Measurements from ENCODE around the gene TTI1.

Gene TTI1

DNA sequence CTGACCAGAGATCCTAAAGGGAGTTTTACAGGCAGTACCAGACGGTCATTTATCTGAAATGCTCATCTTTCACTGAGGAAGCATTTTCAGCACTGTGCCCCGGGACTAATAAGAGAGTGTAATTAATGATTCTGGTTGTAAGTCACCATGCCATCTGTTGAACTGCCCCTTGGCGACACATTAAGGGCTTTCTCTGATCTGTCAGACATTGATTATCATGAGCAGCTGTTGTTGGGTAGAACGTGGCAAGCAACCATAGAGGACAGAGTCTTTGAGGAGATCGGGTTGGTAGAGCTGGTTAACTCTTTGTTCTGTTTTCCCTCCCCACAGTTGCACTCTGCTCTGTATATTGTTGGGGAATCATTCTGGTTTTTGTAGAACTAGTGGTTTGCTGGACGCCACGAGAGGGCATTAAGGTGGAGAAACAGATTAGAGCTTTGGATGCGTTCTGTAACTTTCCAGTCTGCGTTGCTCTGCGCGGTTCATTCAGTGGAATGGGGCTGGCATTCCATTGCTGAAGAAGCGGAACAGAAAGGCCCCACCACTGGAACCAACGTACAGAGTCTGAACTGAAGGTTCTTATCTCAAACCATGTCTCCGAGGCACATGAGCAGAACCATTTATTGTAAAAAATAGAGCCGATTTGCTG is 34.6 kb upstream of the TTI1 start:
- H3K27me3 ChIP-seq (ENCODE audit: control insufficient read depth in 1 of 2, insufficient read depth in 2 of 2, low read length in 2 of 2), result no peaks in the 10 kb centered on the region
- H3K27ac ChIP-seq (ENCODE audit: low read depth, low read length), result no peak overlapping the region
- H3K4me1 ChIP-seq (ENCODE audit: control insufficient read depth in 1 of 2, insufficient read depth in 2 of 2, low read length in 2 of 2), result peaks cover 0 to 3% of the 10 kb centered on the region in 2 donors
- H3K4me3 ChIP-seq (ENCODE audit: low read depth in 1 of 2, low read length in 2 of 2), result no peak overlapping the region
- H3K9ac ChIP-seq (ENCODE audit: low read depth in 1 of 2, low read length in 2 of 2), result no peak overlapping the region
- no peaks in the 10 kb centered on the region for H3K9me3 ChIP-seq (ENCODE audit: control insufficient read depth in 1 of 2, low read length in 2 of 2)
- H3K36me3 ChIP-seq (ENCODE audit: control insufficient read depth in 1 of 2, insufficient read depth in 2 of 2, low read length in 2 of 2), result peaks cover 40 to 83% of the 10 kb centered on the region in 2 donors

GRCh38 chr20:38066969-38067716 is 33.9 kb upstream of the TTI1 start:
- Histone ChIP-seq H3K4me3 (ENCODE audit: low read depth in 1 of 2, low read length in 2 of 2) (no peak overlapping the region), H3K4me1 (ENCODE audit: control insufficient read depth in 1 of 2, insufficient read depth in 2 of 2, low read length in 2 of 2) (no peaks in the 10 kb centered on the region), H3K36me3 (ENCODE audit: control insufficient read depth in 1 of 2, insufficient read depth in 2 of 2, low read length in 2 of 2) (peaks cover 40 to 87% of the 10 kb centered on the region in 2 donors), H3K9ac (ENCODE audit: low read depth in 1 of 2, low read length in 2 of 2) (no peak overlapping the region), H3K9me3 (ENCODE audit: control insufficient read depth in 1 of 2, low read length in 2 of 2) (no peaks in the 10 kb centered on the region), H3K27ac (ENCODE audit: low read depth, low read length) (no peak overlapping the region), H3K27me3 (ENCODE audit: control insufficient read depth in 1 of 2, insufficient read depth in 2 of 2, low read length in 2 of 2) (no peaks in the 10 kb centered on the region)

- no peak overlapping the region for H3K27ac ChIP-seq (ENCODE audit: low read depth, low read length)
- H3K9ac ChIP-seq (ENCODE audit: low read depth in 1 of 2, low read length in 2 of 2), result no peak overlapping the region
- no peaks in the 10 kb centered on the region for H3K9me3 ChIP-seq (ENCODE audit: control insufficient read depth in 1 of 2, low read length in 2 of 2)
- H3K4me1 ChIP-seq (ENCODE audit: control insufficient read depth in 1 of 2, insufficient read depth in 2 of 2, low read length in 2 of 2), result no peaks in the 10 kb centered on the region
- peaks cover 39 to 90% of the 10 kb centered on the region in 2 donors for H3K36me3 ChIP-seq (ENCODE audit: control insufficient read depth in 1 of 2, insufficient read depth in 2 of 2, low read length in 2 of 2)
- H3K27me3 ChIP-seq (ENCODE audit: control insufficient read depth in 1 of 2, insufficient read depth in 2 of 2, low read length in 2 of 2), result no peaks in the 10 kb centered on the region
- H3K4me3 ChIP-seq (ENCODE audit: low read depth in 1 of 2, low read length in 2 of 2), result no peak overlapping the region
Observed at GRCh38 chr20:38065764-38066375, 32.6 kb upstream of the TTI1 start.

- H3K27me3 ChIP-seq (ENCODE audit: control insufficient read depth in 1 of 2, insufficient read depth in 2 of 2, low read length in 2 of 2), result no peaks in the 10 kb centered on the region
- no peak overlapping the region for H3K9ac ChIP-seq (ENCODE audit: low read depth in 1 of 2, low read length in 2 of 2)
- peaks cover 37 to 90% of the 10 kb centered on the region in 2 donors for H3K36me3 ChIP-seq (ENCODE audit: control insufficient read depth in 1 of 2, insufficient read depth in 2 of 2, low read length in 2 of 2)
- H3K27ac ChIP-seq (ENCODE audit: low read depth, low read length), result no peak overlapping the region
- H3K4me3 ChIP-seq (ENCODE audit: low read depth in 1 of 2, low read length in 2 of 2), result no peak overlapping the region
- H3K4me1 ChIP-seq (ENCODE audit: control insufficient read depth in 1 of 2, insufficient read depth in 2 of 2, low read length in 2 of 2), result no peaks in the 10 kb centered on the region
- no peaks in the 10 kb centered on the region for H3K9me3 ChIP-seq (ENCODE audit: control insufficient read depth in 1 of 2, low read length in 2 of 2)
Observed at GRCh38 chr20:38063911-38064530, 30.8 kb upstream of the TTI1 start.

GRCh38 chr20:38062890-38063289 is 29.6 kb upstream of the TTI1 start:
- Histone ChIP-seq H3K27ac (ENCODE audit: low read depth, low read length) (no peak overlapping the region), H3K36me3 (ENCODE audit: control insufficient read depth in 1 of 2, insufficient read depth in 2 of 2, low read length in 2 of 2) (peaks cover 41 to 91% of the 10 kb centered on the region in 2 donors), H3K27me3 (ENCODE audit: control insufficient read depth in 1 of 2, insufficient read depth in 2 of 2, low read length in 2 of 2) (no peaks in the 10 kb centered on the region), H3K4me1 (ENCODE audit: control insufficient read depth in 1 of 2, insufficient read depth in 2 of 2, low read length in 2 of 2) (no peaks in the 10 kb centered on the region), H3K9me3 (ENCODE audit: control insufficient read depth in 1 of 2, low read length in 2 of 2) (no peaks in the 10 kb centered on the region), H3K4me3 (ENCODE audit: low read depth in 1 of 2, low read length in 2 of 2) (no peak overlapping the region), H3K9ac (ENCODE audit: low read depth in 1 of 2, low read length in 2 of 2) (no peak overlapping the region)

DNA sequence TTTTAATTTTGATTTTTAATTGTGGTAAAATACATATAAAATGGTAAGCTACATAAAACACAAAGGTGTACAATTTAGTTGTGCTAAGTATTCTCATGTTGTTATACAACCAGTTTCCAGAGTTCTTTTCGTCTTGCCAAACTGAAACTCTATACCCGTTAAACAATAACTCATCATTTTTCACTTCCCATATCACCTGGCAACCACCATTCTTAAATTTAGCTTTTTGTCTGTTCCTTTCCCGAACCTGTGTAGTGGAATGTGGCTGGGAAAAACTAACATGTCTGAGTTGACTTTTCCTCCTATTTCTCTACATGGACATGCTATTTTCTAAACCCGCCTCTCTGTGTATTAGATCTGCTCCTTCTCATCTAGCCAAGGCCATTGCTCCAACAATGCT is 27.9 kb upstream of the TTI1 start:
- no peaks in the 10 kb centered on the region for H3K4me1 ChIP-seq (ENCODE audit: control insufficient read depth in 1 of 2, insufficient read depth in 2 of 2, low read length in 2 of 2)
- no peaks in the 10 kb centered on the region for H3K27me3 ChIP-seq (ENCODE audit: control insufficient read depth in 1 of 2, insufficient read depth in 2 of 2, low read length in 2 of 2)
- H3K4me3 ChIP-seq (ENCODE audit: low read depth in 1 of 2, low read length in 2 of 2), result no peak overlapping the region
- no peak overlapping the region for H3K27ac ChIP-seq (ENCODE audit: low read depth, low read length)
- H3K9me3 ChIP-seq (ENCODE audit: control insufficient read depth in 1 of 2, low read length in 2 of 2), result no peaks in the 10 kb centered on the region
- peaks cover 33 to 82% of the 10 kb centered on the region in 2 donors for H3K36me3 ChIP-seq (ENCODE audit: control insufficient read depth in 1 of 2, insufficient read depth in 2 of 2, low read length in 2 of 2)
- no peak overlapping the region for H3K9ac ChIP-seq (ENCODE audit: low read depth in 1 of 2, low read length in 2 of 2)

DNA sequence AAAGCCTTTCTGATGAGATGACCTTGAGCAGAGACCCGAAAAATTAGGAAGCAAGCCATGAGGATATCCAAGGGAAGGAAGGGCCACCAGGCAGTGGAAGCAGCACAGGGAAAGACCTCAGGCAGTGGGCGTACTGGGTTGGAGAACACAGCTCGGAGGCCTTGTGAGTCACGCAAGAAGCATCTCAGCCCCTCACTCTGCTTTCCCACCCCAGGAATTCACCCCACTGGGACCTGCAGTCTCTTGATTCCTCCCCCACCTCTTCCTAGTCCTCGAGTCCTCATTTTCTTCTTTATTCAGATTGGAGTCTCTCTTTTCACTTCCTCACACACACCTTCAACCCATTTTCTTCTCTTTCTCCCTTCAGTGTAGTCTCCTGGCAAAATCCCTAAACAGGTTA is 27.3 kb upstream of the TTI1 start:
- peaks cover 27 to 78% of the 10 kb centered on the region in 2 donors for H3K36me3 ChIP-seq (ENCODE audit: control insufficient read depth in 1 of 2, insufficient read depth in 2 of 2, low read length in 2 of 2)
- no peak overlapping the region for H3K9ac ChIP-seq (ENCODE audit: low read depth in 1 of 2, low read length in 2 of 2)
- no peak overlapping the region for H3K27ac ChIP-seq (ENCODE audit: low read depth, low read length)
- no peak overlapping the region for H3K4me3 ChIP-seq (ENCODE audit: low read depth in 1 of 2, low read length in 2 of 2)
- no peaks in the 10 kb centered on the region for H3K9me3 ChIP-seq (ENCODE audit: control insufficient read depth in 1 of 2, low read length in 2 of 2)
- no peaks in the 10 kb centered on the region for H3K27me3 ChIP-seq (ENCODE audit: control insufficient read depth in 1 of 2, insufficient read depth in 2 of 2, low read length in 2 of 2)
- peaks cover 3% of the 10 kb centered on the region in 2 donors for H3K4me1 ChIP-seq (ENCODE audit: control insufficient read depth in 1 of 2, insufficient read depth in 2 of 2, low read length in 2 of 2)

GRCh38 chr20:38059832-38060231 is 26.6 kb upstream of the TTI1 start:
- peaks cover 3 to 6% of the 10 kb centered on the region in 2 donors for H3K4me1 ChIP-seq (ENCODE audit: control insufficient read depth in 1 of 2, insufficient read depth in 2 of 2, low read length in 2 of 2)
- H3K9ac ChIP-seq (ENCODE audit: low read depth in 1 of 2, low read length in 2 of 2), result no peak overlapping the region
- no peak overlapping the region for H3K4me3 ChIP-seq (ENCODE audit: low read depth in 1 of 2, low read length in 2 of 2)
- no peaks in the 10 kb centered on the region for H3K27me3 ChIP-seq (ENCODE audit: control insufficient read depth in 1 of 2, insufficient read depth in 2 of 2, low read length in 2 of 2)
- no peaks in the 10 kb centered on the region for H3K9me3 ChIP-seq (ENCODE audit: control insufficient read depth in 1 of 2, low read length in 2 of 2)
- peaks cover 21 to 74% of the 10 kb centered on the region in 2 donors for H3K36me3 ChIP-seq (ENCODE audit: control insufficient read depth in 1 of 2, insufficient read depth in 2 of 2, low read length in 2 of 2)
- no peak overlapping the region for H3K27ac ChIP-seq (ENCODE audit: low read depth, low read length)

- H3K27ac ChIP-seq (ENCODE audit: low read depth, low read length), result no peak overlapping the region
- H3K9me3 ChIP-seq (ENCODE audit: control insufficient read depth in 1 of 2, low read length in 2 of 2), result no peaks in the 10 kb centered on the region
- H3K9ac ChIP-seq (ENCODE audit: low read depth in 1 of 2, low read length in 2 of 2), result no peak overlapping the region
- H3K4me1 ChIP-seq (ENCODE audit: control insufficient read depth in 1 of 2, insufficient read depth in 2 of 2, low read length in 2 of 2), result peaks cover 3 to 10% of the 10 kb centered on the region in 2 donors
- H3K4me3 ChIP-seq (ENCODE audit: low read depth in 1 of 2, low read length in 2 of 2), result no peak overlapping the region
- peaks cover 18 to 65% of the 10 kb centered on the region in 2 donors for H3K36me3 ChIP-seq (ENCODE audit: control insufficient read depth in 1 of 2, insufficient read depth in 2 of 2, low read length in 2 of 2)
- no peaks in the 10 kb centered on the region for H3K27me3 ChIP-seq (ENCODE audit: control insufficient read depth in 1 of 2, insufficient read depth in 2 of 2, low read length in 2 of 2)
Observed at GRCh38 chr20:38057351-38057972, 24.2 kb upstream of the TTI1 start.
